NK-92 (cell line): ENCODE results near the gene MTG2.

Experiments used
- DNase-seq: peaks from one replicate; lab custom pipeline; 2025; ENCODE audit not compliant: unreplicated experiment; lab: John Stamatoyannopoulos, UW

Gene MTG2

DNA sequence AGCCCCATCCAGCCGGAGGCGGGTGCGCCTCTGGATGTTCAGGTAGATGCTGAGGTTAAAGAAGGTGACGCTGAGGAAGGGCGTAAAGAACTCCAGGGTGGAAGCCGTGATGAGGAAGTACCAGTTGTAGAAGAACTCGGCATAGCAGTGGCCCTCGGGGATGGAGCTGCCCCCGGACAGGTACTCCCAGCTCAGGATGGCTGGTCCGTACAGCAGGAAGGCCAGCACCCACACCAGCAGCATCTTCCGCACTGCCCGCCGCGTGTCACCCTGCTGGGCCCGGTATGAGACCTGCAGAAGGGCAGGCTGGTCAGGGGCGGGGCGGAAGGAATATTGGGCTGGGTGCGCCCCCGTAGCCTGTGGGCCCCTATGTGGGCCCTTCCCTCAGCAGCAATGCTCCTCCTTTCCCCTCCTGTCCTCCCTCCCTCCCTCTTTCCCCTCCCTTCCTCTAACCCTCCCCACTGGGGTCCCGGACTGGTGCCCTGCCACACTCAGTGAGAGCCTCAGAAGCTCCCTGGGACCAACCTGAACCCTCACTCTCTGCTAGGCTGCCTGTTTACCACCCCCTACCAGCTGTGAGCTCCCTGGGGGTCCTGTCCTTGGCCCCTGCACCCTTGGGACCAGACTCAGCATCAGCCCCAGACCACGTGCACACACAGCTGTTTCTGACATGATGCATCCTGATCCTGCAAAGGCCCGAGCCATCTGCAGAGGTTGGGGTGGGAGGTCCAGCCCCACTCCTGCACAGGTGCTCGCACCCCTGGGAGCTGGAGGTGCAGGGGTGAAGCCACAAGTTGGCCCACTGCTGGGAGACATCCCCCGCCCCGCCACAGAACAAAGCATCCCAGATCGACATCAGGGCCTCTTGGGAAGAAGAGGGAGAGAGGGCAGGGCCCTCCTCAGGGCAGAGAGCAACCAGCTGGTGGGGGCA lies 34.1 kb downstream of the MTG2 start:
- DNase-seq = no peak

DNA sequence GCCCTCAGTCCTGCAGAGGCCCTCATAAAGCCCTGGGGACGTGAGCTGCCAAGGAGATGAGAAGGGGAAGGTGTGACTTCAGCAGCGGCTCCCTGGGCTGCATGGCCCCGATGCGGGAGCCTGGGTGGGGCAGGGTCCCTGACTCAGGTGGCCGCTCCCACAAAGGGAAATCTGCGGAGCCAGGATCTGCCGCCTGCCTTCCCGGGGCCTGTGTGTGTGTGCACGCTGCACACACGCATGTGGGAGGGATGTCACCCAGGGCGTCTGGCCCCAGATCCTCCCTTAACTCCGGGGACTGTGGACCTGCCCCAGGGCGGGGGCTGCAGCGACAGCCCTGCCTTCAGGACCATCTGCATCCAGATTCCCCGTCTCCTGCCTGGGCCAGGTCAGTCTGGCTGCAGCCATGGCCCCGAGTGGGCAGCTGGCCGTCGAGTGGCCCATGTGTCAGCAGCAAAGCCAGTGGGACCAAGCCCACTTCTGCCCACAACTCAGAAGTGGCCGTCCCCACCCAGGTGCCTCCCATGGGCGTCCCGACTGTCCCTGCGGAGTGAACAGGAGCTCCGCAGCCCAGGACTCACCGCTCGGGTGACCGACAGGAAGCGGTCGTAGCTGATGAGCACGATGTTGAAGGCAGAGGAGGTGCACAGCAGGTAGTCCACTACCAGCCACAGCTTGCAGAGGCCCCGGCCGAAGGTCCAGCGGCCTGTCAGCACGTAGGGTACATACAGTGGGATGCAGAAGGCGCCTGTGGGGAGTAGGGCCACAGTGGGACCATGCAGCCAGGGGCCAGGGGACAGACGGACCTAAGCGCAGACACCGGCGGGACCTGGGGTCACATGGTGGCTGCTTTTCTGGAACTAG lies 35.3 kb downstream of the MTG2 start:
- DNase-seq = no peak

DNA sequence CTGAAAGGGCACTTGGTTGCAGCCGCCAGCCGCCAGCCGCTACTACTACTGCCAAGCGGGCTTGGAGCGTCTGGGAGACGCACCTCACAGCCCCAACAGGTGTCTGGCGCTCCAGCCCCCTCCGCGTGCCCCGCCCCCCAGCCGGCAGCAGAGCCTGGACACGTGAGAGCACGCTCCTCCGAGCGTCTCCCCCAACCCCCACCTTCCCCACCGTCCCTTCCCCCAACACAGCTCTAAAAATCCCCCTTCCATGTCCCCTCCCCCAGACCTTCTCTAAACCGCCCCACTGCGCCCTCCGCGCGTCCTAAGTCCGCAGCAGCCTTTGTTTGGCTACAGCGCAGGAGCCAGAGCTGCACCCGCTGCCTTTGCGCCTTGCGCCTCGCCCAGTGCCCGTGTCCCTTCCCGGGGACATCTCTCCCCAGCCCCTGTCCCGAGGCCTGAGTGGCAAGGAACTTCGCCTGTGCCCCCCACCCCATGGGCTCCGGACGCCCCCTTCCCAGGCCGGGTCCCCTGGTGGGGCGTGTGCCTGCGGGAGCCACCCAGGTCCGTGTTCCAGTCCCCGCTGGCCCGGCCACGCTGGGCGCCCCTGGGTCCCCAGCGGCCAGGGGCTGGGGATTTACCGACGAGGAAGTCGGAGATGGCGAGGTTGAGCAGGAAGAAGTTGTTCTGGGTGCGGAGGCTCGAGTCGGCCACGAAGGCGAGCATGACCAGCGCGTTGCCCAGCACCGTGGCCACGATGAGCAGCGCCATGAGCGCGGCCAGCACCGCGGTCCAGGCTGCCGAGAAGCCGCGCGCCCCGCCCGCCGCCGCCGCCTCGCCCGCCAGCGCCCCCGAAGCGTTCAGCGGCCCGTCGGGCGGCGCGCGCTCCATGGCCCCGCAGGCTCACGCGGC lies 36.5 kb downstream of the MTG2 start:
- no peak for DNase-seq

DNA sequence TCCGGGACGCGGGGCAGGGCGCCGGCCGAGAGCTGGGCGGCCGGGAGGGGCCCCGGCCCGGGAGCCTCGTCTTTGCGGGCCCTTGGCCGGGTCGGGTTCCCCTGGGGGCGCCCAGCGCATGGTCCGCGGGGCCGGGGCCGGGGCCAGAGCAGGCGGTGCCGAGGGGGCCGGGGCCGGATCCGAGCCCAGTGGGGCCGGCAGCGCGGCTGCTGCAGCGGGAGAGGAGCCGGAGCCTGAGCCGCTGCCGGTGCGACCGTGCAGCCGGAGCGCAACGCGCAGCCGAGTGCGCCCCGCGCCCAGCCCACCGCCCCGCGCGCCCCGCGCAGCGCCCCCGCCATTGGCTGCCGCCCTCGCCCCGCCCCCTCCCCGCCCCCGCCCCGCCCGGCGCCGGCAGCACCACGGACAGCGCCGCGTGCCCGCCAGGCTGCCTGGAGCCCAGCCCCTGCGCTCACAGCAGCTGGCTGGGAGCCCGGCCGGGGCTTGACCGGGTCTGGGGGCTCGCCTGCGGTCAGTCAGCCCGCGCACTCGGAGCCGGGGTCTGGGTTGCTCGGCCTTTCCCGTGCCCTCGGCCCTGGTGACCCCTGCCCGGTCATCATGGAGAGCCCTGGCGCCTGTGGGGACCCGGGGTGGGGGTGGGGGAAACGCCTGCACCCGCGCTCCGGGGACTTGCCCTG lies 37.3 kb downstream of the MTG2 start, which contains the start of gene HRH3:
Gene HRH3 (minus strand): TSS at position 287 of the 674 bp plus-strand sequence. CDS start 308 bp downstream, outside the sequence.
- DNase-seq = no peak

DNA sequence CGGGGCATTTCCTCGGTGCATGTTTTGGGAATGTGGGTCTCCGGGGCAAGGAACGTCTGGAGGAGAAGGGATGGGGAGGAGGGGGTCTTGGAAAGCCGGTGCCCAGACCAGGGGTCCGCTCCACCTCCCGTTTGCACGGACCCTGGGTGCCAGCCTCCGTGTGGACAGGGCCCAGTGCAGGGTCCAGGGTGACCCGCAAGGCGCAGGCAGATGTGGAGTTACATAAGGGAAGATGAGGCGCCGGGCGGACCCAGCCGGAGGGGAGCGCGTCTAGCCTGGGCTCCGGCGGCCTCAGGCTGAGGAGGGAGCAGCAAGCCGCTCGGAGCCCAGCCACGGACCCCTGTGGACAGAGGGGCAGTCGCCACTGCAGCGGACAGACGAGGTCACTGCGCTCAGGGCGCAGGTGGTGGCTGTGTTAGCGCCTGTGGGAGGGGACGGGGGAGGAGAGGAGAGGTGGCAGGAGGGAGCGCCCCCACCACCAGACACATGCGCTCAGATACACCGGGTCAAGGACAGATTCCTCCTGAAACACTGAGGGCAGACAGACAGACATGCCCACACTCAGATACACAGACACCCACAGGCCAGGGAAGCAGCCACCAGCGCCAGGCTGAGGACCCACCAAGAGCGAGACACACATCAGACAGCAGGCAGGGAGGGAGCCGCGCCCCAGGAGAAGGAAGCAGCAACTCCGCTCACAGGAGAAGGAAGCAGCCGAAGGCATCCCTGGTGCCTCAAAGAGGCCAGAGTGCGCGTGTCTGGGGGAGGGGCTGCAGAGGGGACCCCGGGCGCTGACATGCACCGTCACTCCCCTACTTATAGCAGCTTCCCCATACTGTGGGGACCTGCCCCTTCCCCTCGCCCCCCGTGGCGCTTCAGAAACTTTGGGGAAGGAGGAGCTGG lies 38.1 kb downstream of the MTG2 start:
- no peak for DNase-seq

DNA sequence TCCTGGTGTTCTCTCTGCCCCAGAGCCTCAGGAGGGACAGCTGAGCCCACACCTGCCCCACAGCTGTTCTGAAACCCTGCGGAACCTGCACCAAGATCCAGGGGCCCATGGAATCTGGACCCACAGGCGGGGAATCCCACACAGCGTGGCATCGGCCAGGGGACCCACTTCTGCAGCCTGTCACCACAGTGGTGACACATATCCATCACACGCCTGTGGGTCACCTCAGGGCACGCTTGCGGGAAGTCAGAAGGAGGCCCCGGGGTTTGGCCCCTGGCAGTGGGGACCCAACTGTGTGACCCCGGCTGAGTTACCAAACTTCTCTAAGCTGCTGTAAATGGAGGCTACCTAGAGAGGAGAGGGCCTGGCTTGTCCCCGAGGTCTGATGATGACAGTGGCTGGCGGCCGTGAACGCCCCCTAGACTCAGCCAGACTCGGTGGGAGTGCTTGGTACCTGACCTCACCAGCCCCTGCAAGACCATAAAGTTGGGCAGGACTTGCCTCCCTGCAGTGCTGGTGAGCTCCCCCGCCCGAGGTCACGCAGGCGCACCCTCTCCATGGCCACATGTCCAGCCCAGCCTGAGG lies 39.5 kb downstream of the MTG2 start:
- no peak for DNase-seq

DNA sequence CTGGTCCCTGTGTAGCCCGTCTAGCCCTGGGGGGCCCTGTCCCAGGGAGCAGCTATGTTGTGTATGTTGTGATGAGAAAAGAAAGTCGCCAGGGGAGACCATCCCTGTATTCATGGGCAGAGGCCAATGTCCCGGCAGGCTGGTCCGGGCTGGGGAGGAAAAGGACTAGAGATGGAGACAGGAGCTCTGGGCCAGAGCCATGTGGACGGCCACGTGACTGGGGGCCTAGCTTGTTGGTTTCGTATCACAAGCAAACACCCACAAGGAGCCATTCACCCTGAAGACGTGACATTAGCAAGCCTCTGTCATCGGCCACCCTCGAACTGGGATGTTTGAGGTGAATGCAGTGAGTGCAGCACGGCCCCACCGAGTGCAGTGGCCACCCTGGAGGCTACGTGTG lies 40.1 kb downstream of the MTG2 start:
- no peak for DNase-seq

DNA sequence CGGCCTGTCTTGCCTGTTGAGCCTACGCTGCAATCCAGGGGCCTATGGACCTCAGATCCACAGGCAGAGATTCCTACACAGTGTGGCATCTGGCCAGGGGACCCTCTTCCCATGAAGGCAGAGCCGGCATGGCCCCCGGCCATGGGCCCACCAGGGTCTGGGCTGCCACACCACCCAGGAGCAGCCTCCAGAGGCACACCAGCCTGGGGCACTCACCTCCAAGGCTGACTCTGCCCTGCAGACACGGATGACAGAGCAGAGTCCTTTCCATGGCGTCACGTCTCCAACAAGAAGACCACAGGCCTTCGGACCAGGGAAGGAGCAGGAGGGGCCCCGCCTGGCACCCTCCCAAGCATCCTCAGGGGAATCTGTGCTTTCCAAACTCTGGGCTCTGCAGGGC lies 40.7 kb downstream of the MTG2 start:
- DNase-seq = no peak

DNA sequence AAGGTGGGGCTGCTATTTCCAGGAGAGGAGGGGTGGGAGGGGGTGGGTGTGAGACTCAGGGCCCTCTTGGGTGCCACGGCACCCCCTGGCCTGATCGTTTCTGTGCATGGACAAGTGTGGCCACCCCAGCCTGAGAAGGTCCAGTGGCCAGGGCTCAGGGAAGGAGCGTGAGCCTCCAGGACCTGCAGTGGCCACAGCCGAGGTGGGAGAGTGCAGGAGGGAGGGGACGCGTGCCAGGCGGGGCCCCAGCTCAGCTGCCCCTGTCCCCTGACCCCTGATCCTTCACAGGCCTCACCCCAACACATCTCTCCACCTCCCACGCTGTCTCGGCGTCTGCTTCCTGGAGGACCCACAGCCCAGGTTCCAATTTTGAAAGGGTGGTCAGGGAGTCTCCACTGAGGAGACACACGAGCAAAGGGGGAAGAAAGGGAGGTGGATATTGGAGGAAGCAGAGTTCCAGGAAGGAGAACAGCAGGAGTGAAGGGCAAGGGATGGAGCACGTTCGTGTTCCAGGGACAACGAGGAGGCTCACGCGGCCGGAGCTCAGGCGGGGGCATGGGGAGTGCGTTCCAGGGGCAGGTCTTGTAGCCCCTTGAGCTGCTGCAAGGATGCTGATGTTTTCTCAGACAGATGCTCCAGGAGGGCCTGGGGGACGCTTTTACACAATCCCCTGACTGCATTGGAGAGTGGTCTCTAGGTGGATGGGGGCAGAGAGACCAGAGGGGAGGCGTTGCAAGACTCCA lies 41.5 kb downstream of the MTG2 start:
- no peak for DNase-seq

DNA sequence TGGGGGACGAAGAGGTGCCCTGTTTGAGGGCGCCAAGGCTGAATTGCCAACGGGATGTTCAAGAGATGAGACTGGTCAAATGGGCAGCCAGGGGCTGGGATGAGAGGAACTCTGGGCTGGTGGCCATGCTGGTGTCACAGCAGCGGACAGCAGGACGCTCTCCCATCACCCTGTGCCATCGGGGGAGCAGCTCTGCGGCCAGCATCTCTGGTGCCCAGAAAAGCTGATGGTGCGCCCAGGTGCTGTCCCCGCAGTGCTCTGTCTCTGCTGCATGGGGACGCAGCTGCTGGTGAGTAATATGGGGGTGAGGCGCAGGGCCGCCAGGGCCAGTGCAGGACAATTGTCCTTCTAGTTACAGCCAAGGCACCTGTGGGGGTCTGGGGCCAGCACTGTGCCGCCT lies 42.2 kb downstream of the MTG2 start:
- DNase-seq = no peak

DNA sequence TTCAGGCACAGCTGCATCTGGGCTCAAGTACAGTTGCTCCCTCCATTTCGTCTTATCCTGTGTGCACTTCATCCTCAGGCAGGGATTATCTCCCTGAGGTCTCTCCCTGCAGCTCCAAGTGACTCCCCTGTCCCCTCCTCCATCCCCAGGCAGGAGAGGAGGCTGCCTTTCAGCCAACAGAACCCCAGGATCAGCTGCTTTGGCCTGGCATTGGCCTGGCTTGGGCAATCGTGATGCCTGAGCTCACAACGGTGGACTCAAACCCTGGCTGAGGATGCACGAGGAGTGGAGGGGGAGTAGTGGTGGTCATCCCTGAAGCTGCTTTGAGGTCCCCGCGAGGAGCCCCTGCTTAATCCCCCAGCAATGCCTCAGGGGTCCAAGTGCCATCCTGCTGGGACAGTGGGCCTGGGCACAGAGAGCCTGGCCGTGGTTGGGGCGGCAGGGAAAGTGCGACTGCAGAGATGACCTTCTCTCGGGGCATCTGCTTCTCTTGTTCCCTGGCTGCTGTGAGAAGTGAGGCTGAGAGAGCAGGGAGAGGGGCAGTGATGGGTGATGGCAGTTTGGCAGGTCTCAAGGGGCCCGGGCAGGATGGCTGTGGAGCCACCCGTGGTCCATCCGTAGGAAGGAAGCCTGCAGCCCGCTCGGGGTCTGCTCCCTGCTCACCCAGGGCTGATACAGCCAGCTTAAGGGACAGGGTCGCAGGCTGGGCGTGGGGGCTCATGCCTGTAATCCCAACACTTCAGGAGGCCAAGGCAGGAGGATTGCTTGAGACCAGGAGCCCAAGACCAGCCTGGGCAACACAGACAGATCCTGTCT lies 43.2 kb downstream of the MTG2 start:
- no peak for DNase-seq

DNA sequence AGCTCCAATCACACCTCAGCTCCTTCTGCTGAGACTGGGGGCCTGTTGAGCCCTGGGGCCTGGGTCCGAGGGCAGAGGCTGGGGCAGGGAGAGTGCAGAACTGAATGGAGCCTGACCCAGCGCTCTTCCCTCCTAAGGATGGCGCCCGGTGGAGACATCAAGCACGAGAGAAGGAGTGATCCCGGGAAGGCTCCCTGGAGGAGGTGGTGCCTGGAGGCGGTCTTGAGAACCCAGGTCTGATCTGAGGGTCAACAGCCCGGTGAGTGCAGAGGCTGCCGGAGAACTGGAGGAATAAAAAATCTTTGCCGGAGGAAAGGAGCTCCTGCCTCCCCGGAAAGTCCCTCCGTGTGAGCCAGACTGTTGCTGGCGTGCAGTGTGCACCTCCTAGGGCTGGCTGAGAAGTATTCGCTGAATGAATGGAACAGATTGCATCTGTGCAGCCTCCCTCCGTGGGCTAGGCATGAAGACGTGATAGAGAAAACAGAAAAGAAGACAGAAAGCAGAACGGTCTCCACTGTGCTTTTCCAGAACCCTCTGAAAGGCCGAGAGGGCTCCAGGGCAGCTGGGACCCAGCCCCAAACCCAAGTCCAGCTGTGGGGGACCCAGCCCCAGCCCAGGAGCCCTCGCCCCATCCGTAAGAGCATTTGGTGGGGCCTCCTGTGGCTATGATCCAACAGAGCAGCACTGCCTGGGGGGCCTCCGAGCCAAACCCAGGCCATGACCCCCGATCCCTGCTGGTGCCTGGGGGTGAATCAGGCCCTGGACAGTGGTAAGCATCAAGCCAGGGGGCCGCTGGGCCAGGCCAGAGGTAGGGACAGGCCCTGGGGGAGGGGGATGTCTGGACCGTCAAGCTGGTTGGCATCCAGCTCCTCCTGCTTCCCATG lies 44.1 kb downstream of the MTG2 start:
- DNase-seq = no peak

DNA sequence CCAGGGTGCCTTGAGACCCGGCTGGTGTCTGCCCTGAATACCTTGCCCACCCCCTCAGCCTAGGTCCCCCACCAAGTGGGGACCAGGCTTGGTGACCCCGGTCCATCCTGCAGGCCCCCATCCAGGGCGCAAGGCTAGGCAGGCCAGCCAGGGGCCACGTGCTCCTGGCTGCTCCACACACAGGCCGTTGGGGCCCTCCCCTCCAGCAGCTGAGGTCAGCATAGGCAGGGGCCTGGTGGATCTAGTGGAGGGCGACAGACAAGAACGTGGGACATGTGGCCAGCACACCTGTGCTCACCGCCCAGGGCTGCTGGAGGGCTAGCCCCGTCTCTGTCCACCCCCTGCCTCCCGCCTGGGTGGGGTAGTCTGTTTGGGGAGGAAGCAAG lies 44.8 kb downstream of the MTG2 start:
- DNase-seq = no peak

DNA sequence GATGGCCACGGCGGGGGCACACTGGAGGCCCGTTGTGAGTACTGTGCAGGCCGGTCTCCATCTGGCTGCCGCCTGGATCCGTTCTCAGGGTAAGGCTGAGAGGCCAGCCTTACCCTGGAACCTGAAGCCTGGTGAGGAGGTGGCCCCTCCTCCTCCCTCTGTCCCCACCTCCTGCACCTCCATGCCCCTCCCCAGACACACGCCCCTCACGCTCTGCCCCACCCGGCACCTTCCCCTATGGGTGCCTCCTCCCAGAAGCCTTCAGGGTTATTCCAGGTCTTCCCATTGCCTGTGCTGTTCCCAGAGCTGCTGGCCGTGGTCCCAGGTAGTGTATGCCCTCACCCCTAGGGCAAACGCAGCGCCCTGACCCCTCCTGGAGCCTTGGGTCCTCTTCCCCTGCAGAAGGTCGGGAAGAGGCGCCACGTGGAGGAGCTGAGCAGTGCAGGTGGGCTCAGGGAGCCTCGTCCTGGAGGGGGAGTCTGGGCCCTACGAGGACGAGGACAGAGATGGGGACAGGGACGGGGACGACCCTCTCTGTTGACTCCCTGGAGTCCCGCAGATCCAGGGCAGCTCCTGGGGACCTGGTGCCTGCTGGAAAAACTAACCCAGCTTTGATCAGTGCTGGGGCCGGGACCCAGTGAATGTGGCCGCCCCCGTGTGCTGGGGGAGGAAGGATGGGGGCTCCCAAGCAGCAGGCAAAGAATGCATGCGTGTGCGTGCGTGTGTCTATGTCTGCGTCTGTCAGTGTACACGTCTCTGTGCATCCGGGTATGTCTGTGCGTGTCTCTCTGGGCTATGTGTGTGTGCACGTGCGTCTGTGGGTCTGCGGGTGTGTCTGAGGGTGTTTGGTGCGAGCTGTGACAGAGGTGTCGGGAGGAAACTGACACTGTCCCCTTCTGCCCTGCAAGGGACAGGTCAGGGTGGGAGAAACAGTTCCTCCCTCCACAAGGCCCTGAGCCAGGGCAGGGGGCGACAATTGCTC lies 45.4 kb downstream of the MTG2 start:
- no peak for DNase-seq

DNA sequence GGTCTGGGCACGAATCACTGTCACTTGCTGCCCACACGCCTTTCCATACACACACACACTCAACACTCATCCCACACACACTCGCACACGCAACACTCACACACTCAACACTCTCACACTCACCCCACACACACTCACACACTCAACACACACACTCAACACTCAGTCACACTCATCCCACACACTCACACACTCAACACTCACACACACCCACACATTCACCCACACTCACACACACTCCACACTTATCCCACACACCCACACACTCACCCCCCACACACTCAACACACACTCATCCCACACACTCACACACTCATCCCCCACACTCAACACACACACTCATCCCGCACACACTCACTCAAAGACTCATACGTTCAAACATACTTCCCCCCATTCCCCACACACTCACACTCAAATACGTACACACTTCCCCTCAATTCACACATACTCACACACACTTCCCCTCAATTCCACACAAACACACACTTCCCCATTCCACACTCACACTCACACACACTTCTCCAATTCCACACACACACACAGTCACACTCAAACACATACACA lies 46.2 kb downstream of the MTG2 start:
- DNase-seq = no peak
